GM12872 (cell line): ENCODE measurements around the gene NR2F6.

ENCODE experiments used
- TF ChIP-seq, protein P1 (sequence below): IDR thresholded peaks from 3 replicates; pipeline ENCODE4 v1.5.1; 2011; ENCODE audit warnings: low read depth, mild to moderate bottlenecking, low read length, moderate library complexity; ENCODE audit not compliant: insufficient read depth

NR2F6 gene

DNA sequence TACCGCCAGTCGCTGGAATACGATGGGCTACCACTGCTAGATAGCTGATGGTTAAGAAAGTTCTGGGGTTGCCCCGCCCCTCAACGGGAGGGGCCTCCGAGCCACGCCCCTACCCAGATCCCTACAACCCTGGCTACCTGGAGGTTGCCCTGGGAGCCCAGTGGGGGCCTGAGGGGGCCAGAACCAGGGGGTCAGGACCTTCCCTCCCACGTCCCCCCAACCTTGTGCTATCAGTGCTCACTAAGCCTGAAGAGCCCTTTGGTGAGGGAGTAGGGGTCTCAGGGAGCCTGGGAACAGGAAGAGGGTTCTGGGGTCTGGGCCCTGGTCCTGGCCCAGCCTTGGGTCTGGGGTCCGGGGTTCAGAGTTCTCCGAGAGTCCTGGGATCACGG, 10.8 kb downstream of the NR2F6 start:
- TF ChIP-seq, protein P1, sequence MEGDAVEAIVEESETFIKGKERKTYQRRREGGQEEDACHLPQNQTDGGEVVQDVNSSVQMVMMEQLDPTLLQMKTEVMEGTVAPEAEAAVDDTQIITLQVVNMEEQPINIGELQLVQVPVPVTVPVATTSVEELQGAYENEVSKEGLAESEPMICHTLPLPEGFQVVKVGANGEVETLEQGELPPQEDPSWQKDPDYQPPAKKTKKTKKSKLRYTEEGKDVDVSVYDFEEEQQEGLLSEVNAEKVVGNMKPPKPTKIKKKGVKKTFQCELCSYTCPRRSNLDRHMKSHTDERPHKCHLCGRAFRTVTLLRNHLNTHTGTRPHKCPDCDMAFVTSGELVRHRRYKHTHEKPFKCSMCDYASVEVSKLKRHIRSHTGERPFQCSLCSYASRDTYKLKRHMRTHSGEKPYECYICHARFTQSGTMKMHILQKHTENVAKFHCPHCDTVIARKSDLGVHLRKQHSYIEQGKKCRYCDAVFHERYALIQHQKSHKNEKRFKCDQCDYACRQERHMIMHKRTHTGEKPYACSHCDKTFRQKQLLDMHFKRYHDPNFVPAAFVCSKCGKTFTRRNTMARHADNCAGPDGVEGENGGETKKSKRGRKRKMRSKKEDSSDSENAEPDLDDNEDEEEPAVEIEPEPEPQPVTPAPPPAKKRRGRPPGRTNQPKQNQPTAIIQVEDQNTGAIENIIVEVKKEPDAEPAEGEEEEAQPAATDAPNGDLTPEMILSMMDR: no peak

DNA sequence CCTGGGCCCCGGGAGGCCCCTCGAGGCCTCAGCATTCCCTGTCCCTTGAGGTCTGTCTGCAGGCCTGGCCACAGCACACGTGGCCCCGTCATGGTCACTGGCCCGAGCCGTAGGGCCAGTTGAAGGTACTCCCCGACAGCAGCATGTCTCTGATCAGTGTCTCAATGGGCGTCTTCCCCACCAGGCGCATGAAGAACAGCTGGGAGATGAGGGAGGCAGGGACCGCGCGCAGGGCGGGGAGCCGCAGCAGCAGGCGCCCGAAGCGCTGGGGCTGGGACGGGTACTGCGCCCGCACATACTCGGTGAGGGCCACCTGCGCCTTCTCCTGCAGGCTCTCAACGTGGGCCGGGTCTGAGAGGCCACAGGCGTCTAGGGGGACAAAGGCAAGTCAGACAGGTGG, 13.5 kb downstream of the NR2F6 start:
- TF ChIP-seq, protein P1: no peak

DNA sequence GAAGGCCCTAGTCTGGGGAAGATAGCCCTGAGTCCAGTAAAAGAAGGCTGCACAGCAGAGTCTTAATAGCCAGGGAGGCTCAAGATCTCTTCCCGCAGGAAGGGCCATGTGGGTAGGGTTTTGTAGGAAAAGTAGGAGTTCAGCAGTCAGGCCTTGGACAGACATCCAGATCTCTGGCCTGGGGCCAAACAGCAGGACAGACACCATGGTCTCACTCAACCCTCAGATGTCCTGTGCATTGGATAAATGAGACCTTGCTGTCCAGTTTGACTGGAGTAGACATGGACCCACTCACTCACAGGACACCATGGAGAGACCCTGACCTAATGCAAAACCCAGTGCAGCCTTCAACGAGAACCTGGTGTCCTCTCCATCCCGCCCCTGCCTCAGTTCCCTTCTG, 15.8 kb downstream of the NR2F6 start:
- TF ChIP-seq, protein P1: no peak

DNA sequence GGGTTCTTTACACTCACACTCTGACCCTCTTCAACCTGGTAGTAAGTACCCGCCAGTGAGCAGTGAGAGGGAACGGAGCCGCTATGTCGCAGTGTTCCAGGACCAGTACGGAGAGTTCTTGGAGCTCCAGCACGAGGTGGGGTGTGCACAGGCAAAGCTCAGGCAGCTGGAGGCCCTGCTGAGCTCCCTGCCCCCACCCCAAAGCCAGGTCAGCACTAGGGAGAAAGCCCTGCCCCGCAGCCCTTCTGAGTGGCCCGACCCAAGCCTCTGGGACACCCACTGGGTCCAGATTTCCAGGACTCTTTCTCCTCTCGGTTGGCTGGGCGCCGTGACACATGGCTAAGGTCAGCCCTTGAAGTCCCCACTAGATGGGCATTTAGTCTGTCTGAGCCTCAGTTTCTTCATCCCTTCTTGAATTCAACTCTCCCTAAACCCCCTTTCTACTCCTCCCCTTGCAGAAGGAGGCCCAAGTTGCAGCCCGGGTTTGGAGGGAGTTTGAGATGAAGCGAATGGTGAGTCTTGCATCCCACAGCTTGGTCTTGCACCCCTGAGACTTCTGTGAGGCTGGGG, 17.8 kb downstream of the NR2F6 start:
- TF ChIP-seq, protein P1: no peak

DNA sequence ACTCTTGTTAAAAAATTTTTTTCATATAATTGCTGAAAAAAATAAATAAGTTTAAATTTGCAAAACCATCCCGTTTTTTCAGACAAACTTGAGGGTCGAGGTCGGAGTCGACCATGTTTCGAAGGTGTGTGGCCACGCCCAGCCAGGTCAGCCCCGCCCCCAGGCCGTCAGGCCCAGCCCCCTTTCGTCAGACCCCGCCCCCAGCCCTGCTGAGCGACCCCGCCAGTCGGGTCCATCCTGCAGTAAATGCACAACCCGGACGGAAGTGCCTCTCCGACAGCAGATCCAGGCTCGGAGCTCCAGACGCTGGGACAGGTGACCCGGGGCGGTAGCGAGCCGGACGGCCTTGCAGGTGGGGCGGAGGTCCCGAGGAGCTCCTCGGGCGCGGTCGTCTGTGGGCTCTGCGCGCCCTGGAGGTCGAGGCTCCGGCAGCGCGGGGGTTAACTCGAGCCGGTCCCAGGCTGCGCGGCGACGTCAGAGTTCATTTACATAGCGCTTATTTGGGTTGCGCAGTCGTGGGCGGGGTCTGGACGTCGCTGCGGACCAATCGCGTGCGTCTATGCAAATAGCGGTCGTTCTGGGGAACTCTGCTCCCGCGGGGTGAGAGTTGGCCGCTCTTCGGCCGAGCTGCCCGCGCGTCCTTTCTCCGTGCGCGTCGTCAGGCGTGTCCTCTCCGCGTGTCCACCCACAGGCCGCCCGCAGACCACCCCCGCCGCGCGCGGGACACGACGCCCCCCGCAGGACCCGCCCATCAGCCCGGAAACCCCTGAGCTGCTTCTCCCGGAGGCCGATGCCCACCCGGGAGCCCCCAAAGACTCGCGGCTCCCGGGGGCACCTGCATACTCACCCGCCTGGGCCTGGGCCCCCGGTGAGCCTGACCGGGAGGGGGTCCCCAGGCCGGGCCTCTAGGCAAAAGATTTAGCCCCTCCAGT, 19.5 kb downstream of the NR2F6 start, which contains the start of gene OCEL1:
Gene OCEL1 (plus strand): TSS at position 225 of the 932 bp plus-strand sequence. CDS start 22 bp downstream, at position 247.
- TF ChIP-seq, protein P1: no peak

DNA sequence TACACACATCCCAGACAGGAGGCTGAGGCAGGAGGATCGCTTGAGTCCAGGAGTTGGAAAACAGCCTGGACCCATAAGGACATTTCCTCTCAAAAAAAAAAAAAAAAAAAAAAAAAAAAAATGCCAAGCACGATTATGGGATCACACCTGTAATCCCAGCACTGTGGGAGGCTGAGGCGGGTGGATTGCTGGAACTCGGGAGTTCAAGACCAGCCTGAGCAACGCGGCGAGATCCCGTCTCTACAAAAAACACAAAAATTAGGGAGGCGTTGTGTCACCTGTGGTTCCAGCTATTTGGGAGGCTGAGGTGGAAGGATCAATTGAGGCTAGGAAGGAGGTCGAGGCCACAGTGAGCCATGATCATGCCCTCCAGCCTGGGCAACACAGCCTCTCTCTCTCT, 20.7 kb downstream of the NR2F6 start:
- TF ChIP-seq, protein P1: no peak

DNA sequence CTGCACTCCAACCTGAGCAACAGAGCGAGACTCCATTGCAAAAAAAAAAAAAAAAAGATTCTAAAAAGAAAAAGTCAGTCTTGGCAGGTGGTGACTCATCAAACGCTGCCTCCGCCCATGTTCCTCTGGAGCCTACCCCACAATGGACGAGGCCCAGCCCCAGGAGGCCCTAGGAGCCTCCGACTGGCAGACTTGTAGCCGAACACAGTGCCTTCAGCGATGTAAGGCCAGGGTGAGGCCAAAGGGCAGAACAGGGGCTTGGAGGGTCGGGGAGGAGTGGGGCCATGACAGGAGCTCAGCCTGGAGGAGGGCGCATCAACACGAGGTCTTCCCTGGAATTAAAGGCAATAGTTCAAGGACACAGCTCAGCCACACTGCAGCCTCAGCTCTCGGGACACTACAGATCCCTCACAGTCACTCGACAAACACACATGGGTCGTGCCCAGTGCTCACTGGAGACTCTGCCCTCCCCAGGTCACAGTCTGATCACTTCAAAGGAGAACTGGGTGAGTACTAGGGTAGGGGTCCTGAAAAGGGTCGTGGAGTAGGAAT, 25.4 kb downstream of the NR2F6 start:
- TF ChIP-seq, protein P1: no peak
